Gastrocnemius medialis (tissue), 4 donors: ENCODE results near the gene HOXD9. TPM values are rescaled to one million over a fixed set of nuclear protein-coding genes. Genes with fewer than 3 reads are reported as not detected.
A peak's percentile ranks its signal among the peaks of the same experiment; 100 is the strongest.

Experiments
- ATAC-seq, 2 donors: fragments of 150-250 bp; one replicate each; pipeline ENCODE4 v1.9.1; 2016
- DNase-seq, 2 donors: peaks; one replicate each; pipeline ENCODE4 v3.0.0-alpha.2; 2019
- H3K27ac ChIP-seq, 4 donors: fragments of 200-600 bp; sonication (generic); 1 replicate in 1 of 4; 2 replicates in 3 of 4; pipeline ENCODE4 v1.5.1; 2016 to 2018; ENCODE audit warnings: mild to moderate bottlenecking in 2 of 4, moderate library complexity in 1 of 4
- H3K27me3 ChIP-seq, 3 donors: fragments of 200-600 bp; sonication (generic) in 2 of 3; 1 replicate in 1 of 3; 2 replicates in 2 of 3; pipeline versions ENCODE4 v1.5.1 to v1.6.0; 2016 to 2019; ENCODE audit warnings: mild to moderate bottlenecking in 1 of 3, moderate library complexity in 1 of 3
- H3K36me3 ChIP-seq, 2 donors: fragments of 200-600 bp; sonication (generic) in 1 of 2; one replicate each; pipeline ENCODE4 v1.5.1; 2017 to 2018
- H3K4me1 ChIP-seq, 2 donors: fragments of 200-600 bp; sonication (generic) in 1 of 2; one replicate each; pipeline ENCODE4 v1.5.1; 2016 to 2017; ENCODE audit warnings: mild to moderate bottlenecking in 2 of 2
- H3K4me3 ChIP-seq, 4 donors: fragments of 200-600 bp; sonication (generic) in 3 of 4; 1 replicate in 1 of 4; 2 replicates in 3 of 4; pipeline ENCODE4 v1.5.1; 2016 to 2019; ENCODE audit warnings: mild to moderate bottlenecking in 2 of 4
- H3K9me3 ChIP-seq, 3 donors: fragments of 200-600 bp; sonication (generic) in 2 of 3; 1 replicate in 1 of 3; 2 replicates in 2 of 3; pipeline ENCODE4 v1.5.1; 2016 to 2019
- POLR2A ChIP-seq, 2 donors: fragments of 450-650 bp; IDR thresholded peaks; one replicate each; pipeline ENCODE4 v1.6.1; 2017; ENCODE audit warnings: antibody characterized with exemption in 2 of 2, mild to moderate bottlenecking in 2 of 2, moderate library complexity in 2 of 2
- in situ Hi-C, 4 donors: fragments of 200-750 bp; cut with MboI; loops; one replicate each; pipeline versions ENCODE4 v1.15.0 to v1.8.0; 2017; ENCODE audit warnings: low sequenced_read_pairs in 4 of 4
- intact Hi-C: fragments of 100-400 bp; cut with DNase I; formaldehyde crosslinking; loops from one replicate; pipeline ENCODE4 v1.15.1; 2023; ENCODE audit warnings: low total_unique reads
- total RNA-seq, 4 donors: library from RNA; depleted of rRNA; stranded (reverse); fragments of >200 nt; gene quantifications; one replicate each; pipeline versions ENCODE4 v1.1.0 to v1.2.3, GENCODE V29; 2016
- TF ChIP-seq, protein P1 (sequence below), 5 experiments: fragments of 450-650 bp in 3 of 5; fragments of 200-600 bp in 2 of 5; sonication (generic) in 2 of 5; IDR thresholded peaks in 4 of 5; conservative IDR thresholded peaks in 1 of 5; 1 replicate in 4 of 5; 2 replicates in 1 of 5; pipeline ENCODE4 v1.5.1; 2016 to 2019; ENCODE audit warnings: antibody characterized with exemption in 5 of 5, mild to moderate bottlenecking in 3 of 5, moderate library complexity in 3 of 5

Gene HOXD9
- total RNA-seq, 4 donors from 2014 or later: 0.33 to 1.8 (median 0.78) TPM

DNA sequence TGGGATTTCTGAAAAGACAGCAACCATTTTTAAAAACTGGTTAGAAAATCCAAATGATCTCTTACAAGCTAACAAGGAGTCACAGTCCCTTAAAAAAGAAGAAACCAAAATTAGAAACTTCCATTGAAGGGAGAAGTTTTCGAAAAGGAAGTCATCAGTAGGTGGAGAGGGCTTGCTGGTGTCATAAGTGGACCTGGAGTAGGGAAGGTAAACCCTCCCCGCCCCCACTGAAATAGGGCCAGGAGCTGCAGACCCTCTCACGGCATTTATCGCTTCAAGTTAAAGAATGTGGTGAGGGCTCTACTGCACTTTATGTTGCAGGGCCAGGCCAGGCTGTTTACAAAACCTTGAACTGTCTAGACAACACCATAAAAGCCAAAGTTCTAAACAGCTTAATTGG, 12.6 kb upstream of the HOXD9 start:
- no peak overlapping the region for H3K4me3 ChIP-seq
- in situ Hi-C loops (loop anchor here in 2 of 4 donors (25.0 kb wide), 1 partner anchor 702 kb away; no protein-coding TSS in a partner anchor), intact Hi-C loops (loop anchor here (5.0 kb wide), 1 partner anchor 33 kb away; no protein-coding TSS in a partner anchor)
- H3K4me1 ChIP-seq: peaks cover 6 to 10% of the 10 kb centered on the region in 2 donors
- TF ChIP-seq, protein P1, sequence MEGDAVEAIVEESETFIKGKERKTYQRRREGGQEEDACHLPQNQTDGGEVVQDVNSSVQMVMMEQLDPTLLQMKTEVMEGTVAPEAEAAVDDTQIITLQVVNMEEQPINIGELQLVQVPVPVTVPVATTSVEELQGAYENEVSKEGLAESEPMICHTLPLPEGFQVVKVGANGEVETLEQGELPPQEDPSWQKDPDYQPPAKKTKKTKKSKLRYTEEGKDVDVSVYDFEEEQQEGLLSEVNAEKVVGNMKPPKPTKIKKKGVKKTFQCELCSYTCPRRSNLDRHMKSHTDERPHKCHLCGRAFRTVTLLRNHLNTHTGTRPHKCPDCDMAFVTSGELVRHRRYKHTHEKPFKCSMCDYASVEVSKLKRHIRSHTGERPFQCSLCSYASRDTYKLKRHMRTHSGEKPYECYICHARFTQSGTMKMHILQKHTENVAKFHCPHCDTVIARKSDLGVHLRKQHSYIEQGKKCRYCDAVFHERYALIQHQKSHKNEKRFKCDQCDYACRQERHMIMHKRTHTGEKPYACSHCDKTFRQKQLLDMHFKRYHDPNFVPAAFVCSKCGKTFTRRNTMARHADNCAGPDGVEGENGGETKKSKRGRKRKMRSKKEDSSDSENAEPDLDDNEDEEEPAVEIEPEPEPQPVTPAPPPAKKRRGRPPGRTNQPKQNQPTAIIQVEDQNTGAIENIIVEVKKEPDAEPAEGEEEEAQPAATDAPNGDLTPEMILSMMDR (IDR thresholded peaks at IDR 0.05 in 4 of 5, conservative IDR thresholded peaks at IDR 0.05 in 1 of 5): no peak
- TF ChIP-seq POLR2A (IDR thresholded peaks at IDR 0.05): no peak
- peaks cover 93 to 96% (median 96%) of the 10 kb centered on the region in 3 donors for H3K27me3 ChIP-seq
- H3K9me3 ChIP-seq: no peaks in the 10 kb centered on the region
- H3K27ac ChIP-seq: no peak overlapping the region
- DNase-seq (no peak), ATAC-seq (no peak)
- H3K36me3 ChIP-seq: no peaks in the 10 kb centered on the region

DNA sequence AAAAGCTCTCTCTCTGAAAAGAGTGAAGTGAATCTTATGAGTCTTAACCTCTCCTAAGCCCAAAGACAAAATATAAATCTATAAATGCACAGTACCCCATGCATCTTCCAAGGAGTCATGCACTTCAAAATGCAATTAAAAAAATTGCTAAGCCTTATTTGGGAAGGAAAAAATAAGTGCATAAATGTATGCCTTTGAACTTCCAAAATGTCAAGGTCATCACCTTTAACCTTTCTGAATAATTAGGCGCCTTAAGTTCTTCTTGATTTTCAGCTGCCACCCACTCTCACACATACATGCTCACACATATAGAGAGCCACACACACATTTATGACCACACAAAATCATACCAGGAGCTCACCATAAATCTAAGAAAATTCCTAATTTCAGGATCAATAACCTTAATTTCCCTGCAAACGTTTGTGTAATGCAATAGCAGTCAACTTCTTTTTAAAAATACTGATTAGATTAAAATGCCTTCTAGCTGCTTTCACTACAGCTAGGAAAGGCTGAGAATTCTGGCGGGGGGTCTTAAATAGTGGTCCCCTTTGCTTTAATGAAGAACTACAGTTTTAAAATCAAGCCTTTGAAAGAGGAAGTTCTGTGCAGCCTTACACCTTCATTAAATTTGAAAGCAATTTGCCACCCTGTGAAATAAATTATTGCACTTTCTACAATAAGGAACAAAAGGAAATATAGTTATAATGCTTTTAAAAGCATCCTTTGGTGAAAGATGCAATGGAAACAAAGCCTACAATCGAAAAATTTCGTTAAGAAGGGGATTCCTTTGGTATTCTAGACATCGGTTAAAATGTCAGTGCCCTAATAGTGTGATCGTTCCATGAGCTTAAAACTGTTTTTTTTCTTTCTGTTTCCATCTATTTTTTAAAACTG, 11.9 kb upstream of the HOXD9 start:
- Histone ChIP-seq H3K36me3 (no peaks in the 10 kb centered on the region), H3K27me3 (peaks cover 93 to 96% (median 96%) of the 10 kb centered on the region in 3 donors), H3K4me3 (no peak overlapping the region), H3K4me1 (peaks cover 6 to 10% of the 10 kb centered on the region in 2 donors), H3K27ac (no peak overlapping the region), H3K9me3 (no peaks in the 10 kb centered on the region)
- in situ Hi-C loops (loop anchor here in 2 of 4 donors (25.0 kb wide), 1 partner anchor 702 kb away; no protein-coding TSS in a partner anchor), intact Hi-C loops (loop anchor here (5.0 kb wide), 1 partner anchor 33 kb away; no protein-coding TSS in a partner anchor)
- ATAC-seq (no peak), DNase-seq (no peak)
- TF ChIP-seq, protein P1 (IDR thresholded peaks at IDR 0.05 in 4 of 5, conservative IDR thresholded peaks at IDR 0.05 in 1 of 5): no peak

DNA sequence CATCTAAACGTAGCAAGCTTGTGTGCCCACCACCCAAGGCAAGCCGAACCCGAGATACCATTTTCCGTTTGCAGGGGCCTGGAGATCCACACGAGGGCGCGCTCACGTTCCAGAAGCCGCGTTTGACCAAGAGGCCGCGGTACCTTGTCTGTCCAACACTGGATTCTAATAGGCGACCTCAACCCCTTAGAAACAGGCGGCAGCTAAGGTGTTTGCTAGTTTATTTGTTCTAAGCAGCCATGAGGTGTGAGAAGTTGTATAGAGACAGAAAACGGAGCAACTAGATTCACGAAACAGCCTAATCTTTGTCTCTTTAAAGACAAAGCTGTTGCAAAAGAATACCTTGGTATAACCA, 11.2 kb upstream of the HOXD9 start:
- H3K9me3 ChIP-seq: no peaks in the 10 kb centered on the region
- H3K27ac ChIP-seq: no peak overlapping the region
- ATAC-seq (no peak), DNase-seq (no peak)
- in situ Hi-C loops (loop anchor here in 2 of 4 donors (25.0 kb wide), 1 partner anchor 701 kb away; no protein-coding TSS in a partner anchor), intact Hi-C loops (loop anchor here (5.0 kb wide), 1 partner anchor 34 kb away; no protein-coding TSS in a partner anchor)
- H3K27me3 ChIP-seq: peaks cover 93 to 96% (median 96%) of the 10 kb centered on the region in 3 donors
- peaks cover 4 to 15% of the 10 kb centered on the region in 2 donors for H3K4me1 ChIP-seq
- H3K4me3 ChIP-seq: no peak overlapping the region
- H3K36me3 ChIP-seq: no peaks in the 10 kb centered on the region
- no peak for TF ChIP-seq POLR2A (IDR thresholded peaks at IDR 0.05)
- TF ChIP-seq, protein P1 (IDR thresholded peaks at IDR 0.05 in 4 of 5, conservative IDR thresholded peaks at IDR 0.05 in 1 of 5): peak in 3 of 5 experiments; percentile 46 to 66 (median 58)

DNA sequence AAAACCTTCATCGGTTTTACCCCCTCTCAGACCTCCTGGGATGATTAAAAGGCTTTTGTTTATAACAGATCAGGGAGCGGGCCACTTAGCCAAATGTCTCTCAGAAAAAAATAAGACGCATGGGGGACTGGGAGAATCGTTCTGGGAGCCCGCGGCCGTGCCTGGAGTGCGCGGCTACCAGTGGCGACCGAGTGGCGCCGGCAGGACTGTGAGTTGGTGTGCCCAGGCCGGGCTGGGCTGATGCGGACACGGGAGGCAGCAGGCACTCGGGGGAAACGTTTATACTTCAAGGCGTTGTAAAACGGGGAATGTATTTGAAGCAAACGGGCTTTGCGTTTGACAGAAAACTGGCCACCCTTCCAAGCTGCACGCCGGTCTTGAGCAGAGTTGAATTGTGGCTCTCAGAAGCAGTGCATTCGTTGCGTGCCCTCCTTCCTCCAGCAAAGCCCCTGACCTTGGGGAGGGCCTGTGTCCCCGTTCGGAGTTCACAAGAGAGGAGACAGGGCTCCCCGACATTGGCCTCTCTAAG, 10.6 kb upstream of the HOXD9 start:
- DNase-seq: no peak
- in situ Hi-C loops: loop anchor here in 2 of 4 donors (25.0 kb wide), 1 partner anchor 700 kb away; no protein-coding TSS in a partner anchor
- no peak for ATAC-seq
- H3K27me3 ChIP-seq: peaks cover 92 to 96% (median 96%) of the 10 kb centered on the region in 3 donors
- H3K4me1 ChIP-seq: peaks cover 0 to 14% of the 10 kb centered on the region in 2 donors
- H3K36me3 ChIP-seq: no peaks in the 10 kb centered on the region
- no peaks in the 10 kb centered on the region for H3K9me3 ChIP-seq
- intact Hi-C loops: loop anchor here (5.0 kb wide), 1 partner anchor 35 kb away; no protein-coding TSS in a partner anchor
- TF ChIP-seq, protein P1 (IDR thresholded peaks at IDR 0.05 in 4 of 5, conservative IDR thresholded peaks at IDR 0.05 in 1 of 5): no peak
- TF ChIP-seq POLR2A (IDR thresholded peaks at IDR 0.05): no peak
- H3K4me3 ChIP-seq: no peak overlapping the region
- no peak overlapping the region for H3K27ac ChIP-seq
